ENCODE measurements around the gene GSC2. TPM values are rescaled to one million over a fixed set of nuclear protein-coding genes. Genes with fewer than 3 reads are reported as not detected.

The GSC2 gene
- total and polyA plus RNA-seq, 2 of the 4 experiments (the other 2 are of a cell fraction), result not detected

GRCh38 chr22:19098157-19098556 is 51.9 kb downstream of the GSC2 start:
- no peak overlapping the region for H2BK120ac ChIP-seq (ENCODE audit: low read depth, low read length)
- peaks cover 24% of the 10 kb centered on the region for H3K9me1 ChIP-seq (ENCODE audit: insufficient read depth, low read length)
- no peak overlapping the region for H3K4me2 ChIP-seq (ENCODE audit: low read depth, low read length)
- TF ChIP-seq NFE2L2 (IDR thresholded peaks at IDR 0.05; ENCODE audit: low read depth, low read length) (no peak), POLR2A (IDR thresholded peaks at IDR 0.05; ENCODE audit: low read depth, low read length) (no peak), BHLHE40 (IDR thresholded peaks at IDR 0.05; ENCODE audit: low read depth, low read length) (no peak), MXI1 (IDR thresholded peaks at IDR 0.05; ENCODE audit: borderline replicate concordance, low read depth, low read length) (no peak), MAFK (IDR thresholded peaks at IDR 0.05; ENCODE audit: low read depth, low read length) (no peak), RCOR1 (IDR thresholded peaks at IDR 0.05; ENCODE audit: insufficient replicate concordance, low read length) (no peak), CHD1 (IDR thresholded peaks at IDR 0.05; ENCODE audit: low read depth, low read length) (no peak), USF2 (IDR thresholded peaks at IDR 0.05; ENCODE audit: low read depth, low read length) (no peak), RAD21 (IDR thresholded peaks at IDR 0.05; ENCODE audit: low read length) (no peak), SMC3 (IDR thresholded peaks at IDR 0.05; ENCODE audit: low read depth, low read length) (no peak), RFX5 (IDR thresholded peaks at IDR 0.05; ENCODE audit: low read depth, low read length) (no peak), CTCF (conservative IDR thresholded peaks at IDR 0.05; ENCODE audit: low read depth, low read length) (no peak), FOS (IDR thresholded peaks at IDR 0.05; ENCODE audit: low read depth, low read length) (no peak)
- H3K56ac ChIP-seq (ENCODE audit: extremely low read depth, insufficient read depth, low read length), result no peak overlapping the region
- H4K20me1 ChIP-seq (ENCODE audit: insufficient read depth, low read length), result peaks cover 53% of the 10 kb centered on the region
- DNase-seq (peak; percentile 10), ATAC-seq (ENCODE audit: low read depth) (peak; percentile 24; the same call in 1 of the 2 replicates)
- no peak overlapping the region; the same call in 1 of the 2 replicates for H3K18ac ChIP-seq (ENCODE audit: low read depth, low read length)
- H3K9ac ChIP-seq (ENCODE audit: low read depth, low read length), result no peak overlapping the region
- no TSS peak for BruUV-seq (replicated peaks)
- CTCF ChIA-PET, result no interaction called here
- H4K91ac ChIP-seq (ENCODE audit: insufficient read depth, low read depth, low read length), result no peak overlapping the region
- no peak overlapping the region for H3K4ac ChIP-seq (ENCODE audit: low read depth, low read length)
- no peak overlapping the region for H3K23ac ChIP-seq (ENCODE audit: low read depth, low read length)
- H2AK5ac ChIP-seq (ENCODE audit: low read depth, low read length), result no peak overlapping the region
- POLR2A ChIA-PET (ENCODE audit: unreplicated experiment), result interaction anchor here (0.6 kb wide), 1 partner anchor 17 kb away, joined by 4 read pairs; no protein-coding TSS in a partner anchor
- WGBS, 2 experiments (ENCODE audit: extremely low coverage in 2 of 2, insufficient read length in 1 of 2), result 0% methylated on average over 1 of the region's 4 CpGs; no CpG with 5 or more reads in 1 of the 2 experiments
- no peaks in the 10 kb centered on the region for H3K36me3 ChIP-seq (ENCODE audit: control insufficient read depth, insufficient read depth, low read length)
- no peak overlapping the region for H3K14ac ChIP-seq (replicated peaks; ENCODE audit: low read depth, low read length)
- H2AFZ ChIP-seq (replicated peaks; ENCODE audit: low read length, poor library complexity), result no peak overlapping the region
- no peaks in the 10 kb centered on the region for H3K27me3 ChIP-seq (ENCODE audit: control insufficient read depth, insufficient read depth, low read length)
- H3K79me1 ChIP-seq (ENCODE audit: low read depth in 1 of 2, low read length in 2 of 2), result peaks cover 38 to 77% of the 10 kb centered on the region in 2 experiments
- intact Hi-C loops (cut with micrococcal nuclease) (no loop called here), dilution Hi-C loops (cut with HindIII; ENCODE audit: low sequenced_read_pairs, unreplicated experiment) (no loop called here), in situ Hi-C loops (cut with MboI; ENCODE audit: low sequenced_read_pairs) (no loop called here)
- no peak overlapping the region for H4K5ac ChIP-seq (ENCODE audit: low read depth, low read length)
- no peak overlapping the region for H2AK9ac ChIP-seq (replicated peaks; ENCODE audit: low read depth, low read length, poor library complexity)
- no peak overlapping the region for H4K8ac ChIP-seq (ENCODE audit: low read depth in 2 of 2, low read length in 2 of 2)
- no peaks in the 10 kb centered on the region for H3K9me3 ChIP-seq (ENCODE audit: control insufficient read depth, insufficient read depth, low read length)
- no peak overlapping the region for H2BK5ac ChIP-seq (ENCODE audit: low read depth, low read length, poor library complexity, severe bottlenecking)
- no peak overlapping the region for H3K27ac ChIP-seq (ENCODE audit: insufficient read depth, low read length)
- H3K4me1 ChIP-seq (ENCODE audit: control insufficient read depth, insufficient read depth, low read length), result peaks cover 5% of the 10 kb centered on the region; the same call in 1 of the 2 replicates
- H2BK15ac ChIP-seq (ENCODE audit: low read depth, low read length), result no peak overlapping the region
- no peak overlapping the region for H2BK20ac ChIP-seq (ENCODE audit: low read depth, low read length)
- no peak overlapping the region for H3K4me3 ChIP-seq (ENCODE audit: insufficient read depth, low read depth, low read length)

Measured in IMR-90 (cell line).